ENCODE measurements around the gene LEMD2.

DNA sequence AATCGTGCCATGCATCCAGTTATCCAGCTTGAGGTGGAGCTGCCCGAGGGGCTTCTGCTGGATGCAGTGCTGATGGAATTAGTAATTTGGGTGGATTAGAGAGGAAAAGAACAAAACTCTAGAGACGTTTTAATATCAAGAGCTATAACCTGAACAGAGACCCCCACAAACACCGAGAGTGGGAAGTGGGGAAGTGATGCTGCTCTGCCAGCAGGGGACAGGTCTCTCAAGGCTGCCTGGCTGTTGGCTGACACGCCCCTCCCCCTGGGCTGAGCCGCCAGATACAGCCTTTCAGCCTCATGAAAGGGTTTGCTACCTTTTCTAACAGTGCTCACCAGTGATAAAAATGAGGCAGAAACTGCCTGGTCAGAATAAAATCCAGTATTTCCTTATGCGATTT, 9.6 kb downstream of the LEMD2 start:
- TF ChIP-seq CTCF (IDR thresholded peaks at IDR 0.05), result no peak
- TF ChIP-seq POLR2AphosphoS5 (IDR thresholded peaks at IDR 0.05), result no peak
- no peak for TF ChIP-seq POLR2A (IDR thresholded peaks at IDR 0.05)

All from suprapubic skin (tissue), 4 donors.